ENCODE measurements around the gene XAGE1A. TPM values are rescaled to one million over a fixed set of nuclear protein-coding genes. Genes with fewer than 3 reads are reported as not detected.
"Not testable (repeated sequence)": the region's sequence is repeated elsewhere in the genome, so short reads cannot be mapped to it uniquely, and the experiment has no call there.

The XAGE1A gene
- total RNA-seq, result not detected in 2 replicates

GRCh38 chrX:52495545-52496418 lies at the start of gene XAGE1A:
Gene XAGE1A, plus strand, starts transcription at chrX:52495808. Its CDS starts 1,554 bp downstream, at chrX:52497362.
- not testable (repeated sequence) for DNase-seq (ENCODE audit: low read depth)

GRCh38 chrX:52452031-52452430 lies 43.6 kb upstream of the XAGE1A start:
- DNase-seq (ENCODE audit: low read depth), result not testable (repeated sequence)

- DNase-seq (ENCODE audit: low read depth), result not testable (repeated sequence)
These were observed 24.3 kb upstream of the XAGE1A start for GRCh38 chrX:52471301-52471700.

GRCh38 chrX:52496419-52496772 lies 788 bp downstream of the XAGE1A start:
- DNase-seq (ENCODE audit: low read depth), result not testable (repeated sequence)

- not testable (repeated sequence) for DNase-seq (ENCODE audit: low read depth)
These were observed 5.8 kb downstream of the XAGE1A start for GRCh38 chrX:52501362-52501761.

- no peak for DNase-seq (ENCODE audit: low read depth)
These were observed 8.9 kb downstream of the XAGE1A start for GRCh38 chrX:52504551-52504950.

GRCh38 chrX:52507331-52507730 lies 11.7 kb downstream of the XAGE1A start:
- no peak for DNase-seq (ENCODE audit: low read depth)

GRCh38 chrX:52509916-52510315 lies 14.3 kb downstream of the XAGE1A start:
- DNase-seq (ENCODE audit: low read depth), result no peak

- not testable (repeated sequence) for DNase-seq (ENCODE audit: low read depth)
These were observed 15.5 kb downstream of the XAGE1A start for GRCh38 chrX:52511126-52511525.

GRCh38 chrX:52516110-52516986 lies 20.7 kb downstream of the XAGE1A start:
- not testable (repeated sequence) for DNase-seq (ENCODE audit: low read depth)

- not testable (repeated sequence) for DNase-seq (ENCODE audit: low read depth)
These were observed 21.3 kb downstream of the XAGE1A start, which contains the start of gene XAGE1B for GRCh38 chrX:52516987-52517325. Gene XAGE1B, minus strand, starts transcription at chrX:52517063. Its CDS starts 1,536 bp downstream, at chrX:52515527.

GRCh38 chrX:52541051-52541450 lies 45.4 kb downstream of the XAGE1A start:
- DNase-seq (ENCODE audit: low read depth), result not testable (repeated sequence)

GRCh38 chrX:52542311-52542710 lies 46.7 kb downstream of the XAGE1A start:
- DNase-seq (ENCODE audit: low read depth), result no peak

- DNase-seq (ENCODE audit: low read depth), result no peak
These were observed 48.7 kb downstream of the XAGE1A start for GRCh38 chrX:52544147-52544840.

- DNase-seq (ENCODE audit: low read depth), result not testable (repeated sequence)
These were observed 53.2 kb downstream of the XAGE1A start for GRCh38 chrX:52548769-52549168.

Other genes with a start within 250 kb of the XAGE1A start
- gene XAGE2, start 126.8 kb upstream of the XAGE1A start, total RNA-seq, result not detected in 2 replicates
- not detected in 2 replicates for gene XAGE1B, start 21.3 kb downstream of the XAGE1A start, total RNA-seq
- not detected in 2 replicates for gene SSX7, start 159.1 kb downstream of the XAGE1A start, total RNA-seq
- gene SSX2, start 211.4 kb downstream of the XAGE1A start, total RNA-seq, result not detected in 2 replicates

Measured in renal cortical epithelial cell (primary cell).